Measurements from ENCODE around the gene PSMA7.

Gene PSMA7

GRCh38 chr20:62159052-62159451 is 15.9 kb upstream of the PSMA7 start:
- no peak overlapping the region for H3K27ac ChIP-seq (ENCODE audit: low read length)
- H3K4me2 ChIP-seq (ENCODE audit: insufficient read depth, low read length): no peak overlapping the region
- peaks cover 72% of the 10 kb centered on the region for H4K20me1 ChIP-seq (ENCODE audit: insufficient read depth, low read length)
- H3K4me1 ChIP-seq (ENCODE audit: insufficient read depth, low read length): no peaks in the 10 kb centered on the region
- ATAC-seq (ENCODE audit: insufficient read depth, low read depth): no peak
- H3K9ac ChIP-seq (ENCODE audit: low read depth, low read length): no peak overlapping the region
- TF ChIP-seq, protein P1, sequence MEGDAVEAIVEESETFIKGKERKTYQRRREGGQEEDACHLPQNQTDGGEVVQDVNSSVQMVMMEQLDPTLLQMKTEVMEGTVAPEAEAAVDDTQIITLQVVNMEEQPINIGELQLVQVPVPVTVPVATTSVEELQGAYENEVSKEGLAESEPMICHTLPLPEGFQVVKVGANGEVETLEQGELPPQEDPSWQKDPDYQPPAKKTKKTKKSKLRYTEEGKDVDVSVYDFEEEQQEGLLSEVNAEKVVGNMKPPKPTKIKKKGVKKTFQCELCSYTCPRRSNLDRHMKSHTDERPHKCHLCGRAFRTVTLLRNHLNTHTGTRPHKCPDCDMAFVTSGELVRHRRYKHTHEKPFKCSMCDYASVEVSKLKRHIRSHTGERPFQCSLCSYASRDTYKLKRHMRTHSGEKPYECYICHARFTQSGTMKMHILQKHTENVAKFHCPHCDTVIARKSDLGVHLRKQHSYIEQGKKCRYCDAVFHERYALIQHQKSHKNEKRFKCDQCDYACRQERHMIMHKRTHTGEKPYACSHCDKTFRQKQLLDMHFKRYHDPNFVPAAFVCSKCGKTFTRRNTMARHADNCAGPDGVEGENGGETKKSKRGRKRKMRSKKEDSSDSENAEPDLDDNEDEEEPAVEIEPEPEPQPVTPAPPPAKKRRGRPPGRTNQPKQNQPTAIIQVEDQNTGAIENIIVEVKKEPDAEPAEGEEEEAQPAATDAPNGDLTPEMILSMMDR (IDR thresholded peaks at IDR 0.05; ENCODE audit: borderline replicate concordance, extremely low read depth, low read length, poor library complexity, severe bottlenecking): no peak
- TF ChIP-seq EZH2 (IDR thresholded peaks at IDR 0.05; ENCODE audit: borderline replicate concordance, low read depth, low read length, severe bottlenecking): no peak
- no peaks in the 10 kb centered on the region for H3K27me3 ChIP-seq (ENCODE audit: insufficient read depth, low read length, poor library complexity)
- H3K36me3 ChIP-seq (ENCODE audit: insufficient read depth, low read length): peaks cover 85% of the 10 kb centered on the region
- no peak overlapping the region for H2AFZ ChIP-seq (ENCODE audit: low read depth, low read length)
- no peak overlapping the region for H3K4me3 ChIP-seq (ENCODE audit: low read depth in 1 of 2, low read length in 2 of 2)
- no peaks in the 10 kb centered on the region for H3K9me3 ChIP-seq (ENCODE audit: insufficient read depth, low read length, severe bottlenecking)
- H3K79me2 ChIP-seq (ENCODE audit: insufficient read depth, low read length): peaks cover 58% of the 10 kb centered on the region
- no peak for DNase-seq

- TF ChIP-seq, protein P1 (IDR thresholded peaks at IDR 0.05; ENCODE audit: borderline replicate concordance, extremely low read depth, low read length, poor library complexity, severe bottlenecking): no peak
- no peak for TF ChIP-seq EZH2 (IDR thresholded peaks at IDR 0.05; ENCODE audit: borderline replicate concordance, low read depth, low read length, severe bottlenecking)
- Histone ChIP-seq H3K9ac (ENCODE audit: low read depth, low read length) (no peak overlapping the region), H3K79me2 (ENCODE audit: insufficient read depth, low read length) (peaks cover 63% of the 10 kb centered on the region), H3K36me3 (ENCODE audit: insufficient read depth, low read length) (peaks cover 85% of the 10 kb centered on the region), H4K20me1 (ENCODE audit: insufficient read depth, low read length) (peaks cover 77% of the 10 kb centered on the region), H2AFZ (ENCODE audit: low read depth, low read length) (no peak overlapping the region), H3K27ac (ENCODE audit: low read length) (no peak overlapping the region), H3K9me3 (ENCODE audit: insufficient read depth, low read length, severe bottlenecking) (no peaks in the 10 kb centered on the region), H3K27me3 (ENCODE audit: insufficient read depth, low read length, poor library complexity) (no peaks in the 10 kb centered on the region), H3K4me3 (ENCODE audit: low read depth in 1 of 2, low read length in 2 of 2) (no peak overlapping the region), H3K4me1 (ENCODE audit: insufficient read depth, low read length) (no peaks in the 10 kb centered on the region), H3K4me2 (ENCODE audit: insufficient read depth, low read length) (no peak overlapping the region)
- no peak for ATAC-seq (ENCODE audit: insufficient read depth, low read depth)
- DNase-seq: no peak
These were observed 15.3 kb upstream of the PSMA7 start for GRCh38 chr20:62158541-62158940.

GRCh38 chr20:62158088-62158400 is 14.8 kb upstream of the PSMA7 start:
- Histone ChIP-seq H2AFZ (ENCODE audit: low read depth, low read length) (no peak overlapping the region), H3K9ac (ENCODE audit: low read depth, low read length) (no peak overlapping the region), H3K4me3 (ENCODE audit: low read depth in 1 of 2, low read length in 2 of 2) (no peak overlapping the region), H3K9me3 (ENCODE audit: insufficient read depth, low read length, severe bottlenecking) (no peaks in the 10 kb centered on the region), H3K27ac (ENCODE audit: low read length) (no peak overlapping the region), H3K4me2 (ENCODE audit: insufficient read depth, low read length) (no peak overlapping the region), H3K36me3 (ENCODE audit: insufficient read depth, low read length) (peaks cover 85% of the 10 kb centered on the region), H4K20me1 (ENCODE audit: insufficient read depth, low read length) (peaks cover 81% of the 10 kb centered on the region), H3K27me3 (ENCODE audit: insufficient read depth, low read length, poor library complexity) (no peaks in the 10 kb centered on the region), H3K79me2 (ENCODE audit: insufficient read depth, low read length) (peaks cover 68% of the 10 kb centered on the region), H3K4me1 (ENCODE audit: insufficient read depth, low read length) (no peaks in the 10 kb centered on the region)
- ATAC-seq (ENCODE audit: insufficient read depth, low read depth): no peak
- no peak for DNase-seq
- TF ChIP-seq EZH2 (IDR thresholded peaks at IDR 0.05; ENCODE audit: borderline replicate concordance, low read depth, low read length, severe bottlenecking): no peak
- TF ChIP-seq, protein P1 (IDR thresholded peaks at IDR 0.05; ENCODE audit: borderline replicate concordance, extremely low read depth, low read length, poor library complexity, severe bottlenecking): no peak

All from DND-41 (cell line).